HG03521 (cell line): ENCODE measurements around the gene WDR93.
"Not testable (repeated sequence)": the region's sequence is repeated elsewhere in the genome, so short reads cannot be mapped to it uniquely, and the experiment has no call there.

Experiments
- ATAC-seq: cut with Tn5 transposase; IDR thresholded peaks from one replicate; pipeline ENCODE4 v1.9.1; 2021; ENCODE audit warnings: mild to moderate bottlenecking, moderate library complexity; ENCODE audit not compliant: unreplicated experiment

Gene WDR93

DNA sequence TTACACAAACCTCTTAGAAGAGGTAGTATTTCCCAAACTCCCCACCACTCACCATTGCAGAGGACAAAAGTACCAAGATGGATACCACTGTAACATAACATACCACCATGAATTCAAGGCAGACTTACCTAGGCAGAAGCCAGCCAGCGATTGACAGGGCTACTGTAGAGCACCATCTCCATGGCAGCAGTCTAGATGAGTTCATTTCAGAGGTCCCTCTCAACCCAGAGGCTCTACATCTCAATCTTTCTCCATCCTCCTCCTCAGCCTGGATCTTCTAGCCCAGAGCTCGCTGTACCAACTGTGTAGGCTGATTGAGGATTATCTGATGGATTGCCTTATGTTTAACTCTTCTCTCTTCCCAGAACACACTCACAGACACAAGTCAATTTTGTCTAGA, 9.5 kb upstream of the WDR93 start:
- ATAC-seq: no peak

GRCh38 chr15:89685995-89686394, 4.6 kb upstream of the WDR93 start:
- no peak for ATAC-seq

GRCh38 chr15:89686522-89686921, 4.1 kb upstream of the WDR93 start:
- no peak for ATAC-seq

GRCh38 chr15:89689930-89690275, 708 bp upstream of the WDR93 start:
- ATAC-seq: not testable (repeated sequence)

GRCh38 chr15:89693091-89693490, 2.5 kb downstream of the WDR93 start:
- no peak for ATAC-seq

- ATAC-seq: no peak
Observed at GRCh38 chr15:89693696-89694095, 3.1 kb downstream of the WDR93 start.

- ATAC-seq: no peak
Observed at GRCh38 chr15:89695198-89695597, 4.6 kb downstream of the WDR93 start.

DNA sequence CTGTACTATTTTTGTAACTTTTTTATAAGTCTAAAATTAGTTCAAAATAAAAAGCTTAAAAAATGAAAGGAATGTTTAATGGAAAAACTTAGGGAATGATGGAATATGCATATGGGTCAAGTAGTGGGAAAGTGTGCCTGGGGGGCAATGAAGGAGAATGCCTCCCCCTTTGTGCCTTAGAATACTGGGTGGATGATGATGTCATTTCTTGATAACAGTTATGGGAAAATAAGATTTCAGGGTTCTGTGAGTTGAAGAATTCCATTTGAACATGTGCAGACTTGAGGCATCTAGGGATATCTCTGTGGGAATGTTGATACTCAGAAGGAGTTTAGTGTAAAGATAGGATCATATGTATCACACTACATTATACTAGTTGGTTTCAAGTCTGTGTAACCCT, 13.8 kb downstream of the WDR93 start:
- no peak for ATAC-seq

DNA sequence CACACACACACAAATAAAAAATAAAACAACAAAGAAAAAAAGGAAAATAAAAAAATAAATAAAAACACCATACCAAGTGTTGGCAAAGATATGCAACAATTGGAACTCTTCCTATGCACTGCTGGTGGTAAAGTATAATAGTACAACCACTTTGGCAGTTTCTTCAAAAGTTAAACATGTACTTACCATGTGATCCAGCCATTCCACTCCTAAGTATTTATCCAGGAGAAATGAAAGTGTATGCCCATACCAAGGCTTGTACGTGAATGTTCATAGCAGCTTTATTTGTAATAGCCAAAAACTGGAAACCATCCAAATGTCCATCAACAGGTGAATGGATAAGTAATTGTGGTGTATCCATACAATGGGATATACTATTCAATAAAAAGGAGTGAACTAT, 17.0 kb downstream of the WDR93 start:
- ATAC-seq: no peak

DNA sequence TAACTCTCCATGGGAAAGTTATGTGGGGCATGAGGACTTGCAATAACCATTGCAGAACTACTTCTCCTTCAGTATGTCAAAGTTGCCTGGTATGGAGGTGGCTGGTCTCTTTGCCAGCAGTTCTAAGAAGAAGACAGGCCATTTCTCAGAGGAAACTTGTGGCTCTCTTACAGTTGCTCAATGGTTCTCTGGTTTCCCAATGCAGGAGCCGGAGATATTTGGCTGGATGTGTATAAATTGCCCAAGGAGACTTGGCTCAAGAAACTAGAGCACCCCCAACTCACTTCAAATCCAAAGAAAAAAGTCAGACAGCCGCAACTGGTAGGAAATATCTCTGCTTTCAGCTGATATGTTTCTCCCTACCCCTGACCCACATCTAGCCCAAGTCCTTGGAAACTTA, 24.2 kb downstream of the WDR93 start:
- ATAC-seq: no peak

DNA sequence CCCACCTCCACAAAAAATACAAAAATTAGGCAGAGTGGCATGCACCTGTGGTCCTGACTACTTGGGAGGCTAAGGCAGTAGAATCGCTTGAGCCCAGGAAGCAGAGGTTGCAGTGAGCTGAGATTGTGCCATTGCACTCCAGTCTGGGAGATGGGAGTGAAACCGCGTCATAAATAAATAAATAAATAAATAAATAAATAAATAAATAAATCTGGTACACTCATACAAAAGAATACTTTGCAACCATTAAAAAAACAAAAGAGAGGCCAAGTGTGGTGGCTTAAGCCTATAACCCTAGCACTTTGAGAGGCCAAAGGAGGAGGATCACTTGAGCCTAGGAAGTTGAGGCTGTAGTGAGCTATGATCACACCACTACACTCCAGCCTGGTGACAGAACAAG, 32.4 kb downstream of the WDR93 start:
- ATAC-seq: no peak

GRCh38 chr15:89724621-89725020, 34.0 kb downstream of the WDR93 start:
- ATAC-seq: no peak

GRCh38 chr15:89725064-89725463, 34.5 kb downstream of the WDR93 start:
- no peak for ATAC-seq

GRCh38 chr15:89728254-89728653, 37.6 kb downstream of the WDR93 start:
- no peak for ATAC-seq

DNA sequence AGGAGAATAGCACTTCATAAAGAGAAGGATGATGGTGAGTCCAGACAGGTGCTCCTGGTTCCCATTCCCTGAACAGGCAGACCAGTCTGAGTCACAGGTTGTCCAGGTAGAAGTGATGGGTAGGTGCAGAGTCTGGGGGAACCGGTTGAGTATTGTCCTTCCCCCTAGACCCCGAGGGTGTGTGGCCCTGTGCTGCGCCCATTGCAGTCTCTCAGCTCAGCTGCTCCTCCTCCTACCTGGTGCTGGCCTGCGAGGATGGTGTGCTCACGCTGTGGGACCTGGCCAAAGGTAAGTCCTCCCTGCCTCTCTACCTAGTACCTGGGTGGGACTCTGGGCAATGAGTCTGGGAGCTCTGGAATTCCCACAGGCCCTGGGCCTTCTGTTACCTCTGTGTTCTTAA, 40.7 kb downstream of the WDR93 start:
- ATAC-seq: no peak

DNA sequence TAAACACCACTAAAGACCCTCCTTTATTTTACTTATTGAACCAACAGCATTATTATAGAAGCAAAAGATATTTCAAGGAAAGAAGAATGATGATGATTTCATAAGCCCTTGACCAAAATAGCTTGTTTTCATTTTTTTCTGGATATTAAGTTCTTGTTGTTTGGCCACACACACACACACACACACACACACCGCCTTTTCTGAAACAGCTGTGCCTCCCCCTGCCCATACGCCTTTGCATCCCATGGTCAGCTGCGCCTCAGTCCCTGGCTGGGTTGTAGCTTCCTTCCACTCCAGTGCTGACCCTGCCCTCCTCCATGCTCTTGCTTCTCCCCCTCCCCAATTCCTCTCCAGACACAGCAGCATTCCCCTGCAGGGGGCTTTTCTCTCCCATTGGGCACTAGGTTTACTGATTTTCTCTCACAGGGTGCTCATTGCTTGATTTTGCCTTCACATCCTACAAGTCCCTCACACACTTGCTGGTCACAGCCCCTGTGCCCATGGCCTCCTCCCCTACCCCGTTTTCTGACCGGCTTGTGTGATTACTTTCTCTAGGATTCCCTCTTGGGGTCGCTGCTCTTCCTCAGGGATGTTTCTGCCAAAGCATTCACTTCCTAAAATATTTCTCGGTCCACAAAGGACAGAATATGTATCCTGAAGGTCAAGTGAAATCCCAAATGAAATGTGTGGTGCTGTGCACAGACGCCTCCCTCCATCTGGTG, 42.0 kb downstream of the WDR93 start:
- ATAC-seq: no peak

DNA sequence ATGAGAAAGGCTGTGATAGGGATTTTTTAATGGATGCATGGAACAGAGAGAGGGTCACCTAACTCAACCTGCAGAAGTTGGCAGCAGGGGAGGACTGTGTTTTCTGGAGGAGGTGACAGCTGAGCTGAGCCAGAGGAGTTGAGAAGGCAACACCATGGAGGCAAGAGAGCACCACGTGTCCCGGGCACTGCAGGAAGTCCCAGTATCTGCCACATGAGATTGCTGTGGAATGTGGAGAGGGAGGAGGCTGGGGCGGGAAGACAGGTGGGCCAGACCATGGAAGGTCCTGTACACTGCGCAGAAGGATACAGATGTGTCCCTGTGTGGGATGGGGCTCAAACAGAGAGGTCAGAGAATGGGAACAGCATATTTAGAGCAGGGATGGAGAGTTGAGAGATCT, 45.2 kb downstream of the WDR93 start:
- ATAC-seq: no peak

- ATAC-seq: no peak
Observed at GRCh38 chr15:89740137-89740536, 49.5 kb downstream of the WDR93 start.

DNA sequence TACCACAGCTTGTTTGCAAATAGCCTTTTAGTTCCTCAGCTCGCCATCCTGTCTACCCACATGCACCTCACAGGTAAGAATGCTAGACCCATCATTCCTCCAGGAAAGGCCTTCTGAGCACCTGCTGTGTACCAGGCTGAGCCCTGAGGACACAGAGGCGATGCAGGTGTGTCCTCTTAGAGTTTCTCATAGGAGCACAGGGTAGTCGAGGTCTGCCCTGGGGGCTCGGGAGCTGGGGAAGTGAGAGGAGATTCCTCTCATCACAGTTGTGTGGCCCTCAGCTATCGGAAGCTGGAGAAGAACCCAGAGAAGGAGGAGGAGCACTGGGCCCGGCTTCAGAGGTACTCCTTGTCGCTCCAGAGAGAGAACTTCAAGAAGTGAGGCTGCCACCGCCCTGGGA, 52.4 kb downstream of the WDR93 start:
- no peak for ATAC-seq

DNA sequence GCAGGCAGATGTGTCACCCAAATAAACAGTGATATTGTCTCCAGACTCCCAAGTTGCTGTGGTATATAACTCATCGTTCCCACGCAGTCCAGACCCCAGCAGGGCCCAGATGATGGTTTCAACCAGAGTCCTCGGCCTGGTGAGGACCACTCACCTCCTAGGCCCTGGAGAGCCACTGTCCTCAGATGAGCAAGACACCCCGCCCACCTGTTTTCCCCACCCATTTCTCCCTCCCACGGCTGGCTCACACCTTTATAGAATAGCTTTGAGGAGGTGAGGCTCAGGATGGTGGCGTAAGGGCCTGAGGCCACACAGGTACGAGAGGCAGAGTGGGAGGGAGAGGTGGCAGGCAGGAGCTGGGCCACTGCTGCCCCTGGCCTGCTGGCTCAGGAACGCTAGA, 53.0 kb downstream of the WDR93 start:
- no peak for ATAC-seq

DNA sequence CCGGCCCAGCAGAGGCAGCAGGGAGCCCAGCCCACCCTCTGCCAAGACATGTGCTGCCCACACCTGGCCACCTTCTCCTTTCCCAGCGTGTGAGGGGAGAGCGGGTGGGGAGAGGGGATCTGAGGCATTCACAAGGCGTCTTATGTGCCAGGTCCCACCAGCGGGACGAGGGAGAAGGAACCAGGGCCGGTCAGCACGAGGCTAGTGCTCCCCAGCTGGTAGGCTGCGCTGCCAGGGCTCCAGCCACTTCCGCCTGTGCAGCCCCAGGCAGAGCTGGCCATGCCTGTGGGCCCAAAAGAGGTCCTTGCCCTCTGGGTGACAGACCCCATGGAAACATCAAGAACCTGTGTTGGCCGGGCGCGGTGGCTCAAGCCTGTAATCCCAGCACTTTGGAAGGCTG, 54.5 kb downstream of the WDR93 start:
- ATAC-seq: no peak

DNA sequence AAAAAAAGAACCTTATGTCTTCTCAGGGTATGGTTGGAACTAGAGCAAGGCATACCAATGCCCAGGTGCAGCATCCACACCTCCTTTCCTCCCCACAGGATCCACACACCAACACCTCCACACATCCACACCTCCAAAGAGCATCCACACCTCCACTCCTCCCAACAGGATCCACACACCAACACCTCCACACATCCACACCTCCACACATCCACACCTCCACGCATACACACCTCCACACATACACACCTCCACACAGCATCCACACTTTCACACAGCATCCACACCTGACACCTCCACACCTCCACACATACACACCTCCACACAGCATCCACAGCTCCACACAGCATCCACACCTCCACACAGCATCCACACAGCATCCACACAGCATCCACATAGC, 55.2 kb downstream of the WDR93 start:
- ATAC-seq: no peak

DNA sequence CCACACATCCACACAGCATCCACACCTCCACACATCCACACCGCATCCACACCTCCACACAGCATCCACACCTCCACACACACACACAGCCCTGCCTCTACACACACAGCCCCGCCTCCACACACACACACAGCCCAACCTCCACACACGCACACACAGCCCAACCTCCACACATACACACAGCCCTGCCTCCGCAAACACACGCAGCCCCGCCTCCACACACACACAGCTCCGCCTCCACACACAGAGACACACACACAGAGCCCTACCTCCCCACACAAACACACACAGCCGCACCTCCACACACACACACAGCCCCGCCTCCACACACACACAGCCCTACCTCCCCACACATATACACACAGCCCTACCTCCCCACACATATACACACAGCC, 55.8 kb downstream of the WDR93 start:
- ATAC-seq: no peak
